NB4 (cell line): ENCODE data around the gene STX18.

Experiments
- MYC ChIP-seq: IDR thresholded peaks from 2 replicates; pipeline ENCODE4 v1.6.1; 2011; ENCODE audit warnings: low read depth, low read length
- POLR2A ChIP-seq: IDR thresholded peaks from 2 replicates; pipeline ENCODE4 v1.6.1; 2011; ENCODE audit warnings: mild to moderate bottlenecking; ENCODE audit not compliant: insufficient read length; ENCODE audit errors: extremely low read depth
- TF ChIP-seq, protein P1 (sequence below): IDR thresholded peaks from one replicate; pipeline ENCODE4 v1.5.1; 2012; ENCODE audit warnings: low read depth, low read length
- TF ChIP-seq, protein P2 (sequence below): IDR thresholded peaks from 2 replicates; pipeline ENCODE4 v1.6.1; 2011; ENCODE audit warnings: low read depth, low read length

DNA sequence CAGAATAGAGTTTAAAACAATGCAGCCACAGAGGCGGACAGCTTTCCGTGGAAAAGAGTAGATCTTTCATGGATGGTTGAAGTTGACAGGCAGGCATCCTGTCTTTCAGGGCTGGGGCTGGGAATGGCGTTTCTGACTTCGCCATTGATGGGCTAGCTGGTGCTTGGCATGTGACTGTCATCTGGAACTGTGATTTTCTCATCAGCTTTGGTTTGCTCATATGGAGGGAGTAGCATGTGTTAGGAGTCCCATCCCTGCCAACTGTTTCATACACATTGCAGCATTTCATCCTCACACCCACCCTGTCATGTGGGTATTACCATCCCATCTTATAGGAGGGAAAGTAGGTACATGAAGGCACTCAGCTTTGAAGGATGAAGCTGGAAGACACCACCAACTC lies 49.2 kb upstream of the STX18 start:
- TF ChIP-seq, protein P1, sequence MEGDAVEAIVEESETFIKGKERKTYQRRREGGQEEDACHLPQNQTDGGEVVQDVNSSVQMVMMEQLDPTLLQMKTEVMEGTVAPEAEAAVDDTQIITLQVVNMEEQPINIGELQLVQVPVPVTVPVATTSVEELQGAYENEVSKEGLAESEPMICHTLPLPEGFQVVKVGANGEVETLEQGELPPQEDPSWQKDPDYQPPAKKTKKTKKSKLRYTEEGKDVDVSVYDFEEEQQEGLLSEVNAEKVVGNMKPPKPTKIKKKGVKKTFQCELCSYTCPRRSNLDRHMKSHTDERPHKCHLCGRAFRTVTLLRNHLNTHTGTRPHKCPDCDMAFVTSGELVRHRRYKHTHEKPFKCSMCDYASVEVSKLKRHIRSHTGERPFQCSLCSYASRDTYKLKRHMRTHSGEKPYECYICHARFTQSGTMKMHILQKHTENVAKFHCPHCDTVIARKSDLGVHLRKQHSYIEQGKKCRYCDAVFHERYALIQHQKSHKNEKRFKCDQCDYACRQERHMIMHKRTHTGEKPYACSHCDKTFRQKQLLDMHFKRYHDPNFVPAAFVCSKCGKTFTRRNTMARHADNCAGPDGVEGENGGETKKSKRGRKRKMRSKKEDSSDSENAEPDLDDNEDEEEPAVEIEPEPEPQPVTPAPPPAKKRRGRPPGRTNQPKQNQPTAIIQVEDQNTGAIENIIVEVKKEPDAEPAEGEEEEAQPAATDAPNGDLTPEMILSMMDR: no peak
- TF ChIP-seq POLR2A (no peak), MYC (no peak)
- TF ChIP-seq, protein P2, sequence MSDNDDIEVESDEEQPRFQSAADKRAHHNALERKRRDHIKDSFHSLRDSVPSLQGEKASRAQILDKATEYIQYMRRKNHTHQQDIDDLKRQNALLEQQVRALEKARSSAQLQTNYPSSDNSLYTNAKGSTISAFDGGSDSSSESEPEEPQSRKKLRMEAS: no peak
